Small intestine (tissue), 7 donors: Measurements from ENCODE around the gene RBBP8NL. TPM values are rescaled to one million over a fixed set of nuclear protein-coding genes. Genes with fewer than 3 reads are reported as not detected.

Source experiments
- DNase-seq, 2 donors: peaks; one replicate each; pipeline versions ENCODE4 v3.0.0 to v3.0.0-alpha.2; 2013
- FAIRE-seq: peaks from 2 replicates; lab custom pipeline; 2012; peaks lifted over from hg19 to GRCh38; lab: Jason Lieb, UNC
- H3K27ac ChIP-seq, 3 donors: one replicate each; pipeline ENCODE4 v1.5.1; 2013; ENCODE audit warnings: low read length in 2 of 3, mild to moderate bottlenecking in 2 of 3, control low read depth in 1 of 3, inconsistent platforms in 1 of 3, low read depth in 1 of 3, moderate library complexity in 1 of 3
- H3K27me3 ChIP-seq, 3 donors: one replicate each; pipeline ENCODE4 v1.6.1; 2013; ENCODE audit warnings: low read length in 3 of 3, inconsistent platforms in 1 of 3; ENCODE audit not compliant: control insufficient read depth in 3 of 3, insufficient read depth in 3 of 3
- H3K36me3 ChIP-seq, 3 donors: one replicate each; pipeline ENCODE4 v1.6.1; 2013; ENCODE audit warnings: low read length in 3 of 3, inconsistent platforms in 1 of 3, low read depth in 1 of 3, mild to moderate bottlenecking in 1 of 3, moderate library complexity in 1 of 3; ENCODE audit not compliant: control insufficient read depth in 3 of 3, insufficient read depth in 2 of 3
- H3K4me1 ChIP-seq, 3 donors: one replicate each; pipeline ENCODE4 v1.6.1; 2013; ENCODE audit warnings: low read length in 2 of 3, inconsistent platforms in 1 of 3, low read depth in 1 of 3, mild to moderate bottlenecking in 1 of 3, moderate library complexity in 1 of 3; ENCODE audit not compliant: control insufficient read depth in 3 of 3, insufficient read depth in 2 of 3
- H3K4me3 ChIP-seq, 3 donors: one replicate each; pipeline ENCODE4 v1.5.1; 2013; ENCODE audit warnings: low read length in 3 of 3, control low read depth in 1 of 3, inconsistent platforms in 1 of 3, low read depth in 1 of 3, mild to moderate bottlenecking in 1 of 3, moderate library complexity in 1 of 3
- H3K9me3 ChIP-seq, 2 donors: one replicate each; pipeline ENCODE4 v1.6.1; 2013; ENCODE audit warnings: low read depth in 1 of 2, low read length in 1 of 2; ENCODE audit not compliant: control insufficient read depth in 2 of 2, insufficient read depth in 1 of 2
- WGBS, 3 donors: extraction: QIAGEN DNeasy Blood & Tissue Kit; methylation state at CpG; one replicate each; pipeline ENCODE4 v1.1.7; 2013; 5-methylcytosine and 5-hydroxymethylcytosine counted together
- polyA plus RNA-seq, 4 donors: library from polyadenylated mRNA; stranded (reverse) in 3 of 4; unstranded in 1 of 4; fragments of 200-250 nt in 3 of 4; fragments of 120-200 nt in 1 of 4; gene quantifications; one replicate each; pipeline versions ENCODE4 v1.2.1 to v1.2.3, GENCODE V29; 2013
- donor health status: healthy with polysubstance abuse.
- donor health status: control.
- donor health status: control.
- donor health status: Bipolar disorder and iron deficiency.
- donor health status: healthy.

Gene RBBP8NL
- polyA plus RNA-seq, 4 donors, result 8.0 to 28.0 (median 13.5) TPM

GRCh38 chr20:62445553-62446340, 18.4 kb upstream of the RBBP8NL start:
- Histone ChIP-seq H3K4me3 (no peak overlapping the region), H3K27ac (no peak overlapping the region), H3K4me1 (peaks cover 0 to 36% (median 6%) of the 10 kb centered on the region in 3 donors), H3K9me3 (peaks cover 0 to 4% of the 10 kb centered on the region in 2 donors), H3K36me3 (no peaks in the 10 kb centered on the region), H3K27me3 (no peaks in the 10 kb centered on the region)
- DNase-seq (no peak), FAIRE-seq (no peak)
- WGBS, 3 donors, result 53 to 77% (median 65%) methylated on average over 26 to 36 of the region's 36 CpGs

DNA sequence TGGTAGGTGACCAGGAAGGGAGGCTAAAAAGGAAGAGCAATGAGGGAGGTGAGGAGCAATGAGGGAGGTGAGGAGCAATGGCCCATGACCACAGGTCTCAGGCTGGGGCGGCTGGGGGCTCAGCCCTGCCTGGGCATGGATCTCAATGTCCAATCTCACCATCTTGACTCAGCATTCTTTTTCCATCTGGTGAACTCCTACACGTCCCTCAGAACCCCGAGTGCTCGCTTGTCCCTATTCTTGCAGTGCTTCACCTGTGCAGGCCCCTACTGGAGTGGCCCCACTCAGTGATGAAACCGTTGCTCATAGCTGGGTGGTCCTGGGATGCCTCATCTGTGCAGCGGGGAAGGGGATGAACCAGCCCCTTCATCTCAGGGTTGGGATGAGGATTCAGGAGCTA, 16.9 kb upstream of the RBBP8NL start:
- DNase-seq, result no peak
- H3K4me3 ChIP-seq, result no peak overlapping the region
- H3K27me3 ChIP-seq, result no peaks in the 10 kb centered on the region
- H3K27ac ChIP-seq, result no peak overlapping the region
- no peak for FAIRE-seq
- H3K9me3 ChIP-seq, result peaks cover 0 to 4% of the 10 kb centered on the region in 2 donors
- H3K4me1 ChIP-seq, result peaks cover 0 to 27% (median under 1%) of the 10 kb centered on the region in 3 donors
- 85 to 95% (median 93%) methylated on average over 6 of the region's 6 CpGs for WGBS, 3 donors
- no peaks in the 10 kb centered on the region for H3K36me3 ChIP-seq

DNA sequence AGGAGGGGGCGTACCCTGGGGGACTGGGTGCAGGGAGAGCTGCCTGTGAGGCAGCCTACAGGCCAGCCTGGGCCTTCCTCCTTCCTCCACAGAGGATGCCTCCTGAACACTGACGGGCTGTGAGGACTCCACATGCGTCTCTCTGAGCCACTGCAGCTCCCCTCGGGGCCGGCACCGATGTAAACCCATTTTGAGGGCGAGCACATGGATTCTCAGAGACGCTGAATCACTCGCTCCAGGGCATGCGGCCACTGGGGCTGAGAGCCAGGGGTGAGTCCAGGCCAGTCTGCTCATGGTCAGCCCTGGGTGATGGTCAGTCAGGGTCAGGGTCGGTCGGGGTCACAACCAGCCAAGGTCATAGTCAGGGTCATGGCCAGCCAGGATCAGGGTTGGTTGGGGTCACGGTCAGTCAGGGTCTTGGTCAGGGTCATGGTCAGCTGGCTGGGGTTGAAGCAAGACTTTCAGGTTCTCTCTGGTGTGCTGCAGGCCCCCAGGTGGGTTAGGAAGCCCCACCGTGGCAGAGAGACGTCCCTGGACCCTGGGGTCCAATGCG, 14.7 kb upstream of the RBBP8NL start:
- H3K4me3 ChIP-seq, result no peak overlapping the region
- no peaks in the 10 kb centered on the region for H3K27me3 ChIP-seq
- peaks cover 0 to 1% of the 10 kb centered on the region in 2 donors for H3K9me3 ChIP-seq
- no peaks in the 10 kb centered on the region for H3K36me3 ChIP-seq
- H3K4me1 ChIP-seq, result peaks cover 0 to 12% (median 0%) of the 10 kb centered on the region in 3 donors
- 82 to 85% (median 83%) methylated on average over 15 to 16 of the region's 16 CpGs for WGBS, 3 donors
- DNase-seq, result no peak
- no peak for FAIRE-seq
- H3K27ac ChIP-seq, result no peak overlapping the region

- H3K27ac ChIP-seq, result no peak overlapping the region
Observed at GRCh38 chr20:62439218-62439617, 11.9 kb upstream of the RBBP8NL start.

DNA sequence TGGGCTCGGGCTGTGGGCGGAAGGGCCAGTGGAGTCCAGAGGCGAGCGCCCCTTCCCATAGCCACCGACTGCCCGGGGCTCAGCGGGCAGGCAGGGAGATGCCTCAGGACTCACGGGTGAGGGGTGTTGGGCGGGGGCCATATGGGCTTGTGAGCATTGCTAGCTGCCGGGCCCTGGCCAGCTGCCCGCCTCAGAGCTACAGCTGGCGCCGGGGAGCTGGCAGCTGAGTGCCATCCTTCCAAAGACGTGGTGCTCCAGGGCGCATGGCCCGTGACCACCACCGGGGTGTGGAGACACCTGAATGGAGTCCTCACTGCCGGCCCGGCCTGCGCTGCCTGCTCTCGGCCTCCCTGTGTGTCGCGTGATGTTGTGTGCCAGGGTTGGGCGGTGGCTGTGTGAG, 10.6 kb upstream of the RBBP8NL start:
- H3K4me1 ChIP-seq, result peaks cover 0 to 11% (median 0%) of the 10 kb centered on the region in 3 donors
- peaks cover 0 to 9% of the 10 kb centered on the region in 2 donors for H3K9me3 ChIP-seq
- no peaks in the 10 kb centered on the region for H3K36me3 ChIP-seq
- DNase-seq, result no peak
- WGBS, 3 donors, result 74 to 86% (median 81%) methylated on average over 21 to 24 of the region's 24 CpGs
- no peak overlapping the region for H3K27ac ChIP-seq
- no peaks in the 10 kb centered on the region for H3K27me3 ChIP-seq
- no peak for FAIRE-seq
- H3K4me3 ChIP-seq, result no peak overlapping the region

More at GRCh38 chr20:62439218-62439617, 11.9 kb upstream of the RBBP8NL start:
- FAIRE-seq (no peak), DNase-seq (no peak)
- H3K27me3 ChIP-seq, result no peaks in the 10 kb centered on the region
- no peaks in the 10 kb centered on the region for H3K36me3 ChIP-seq
- peaks cover 0 to 3% (median 0%) of the 10 kb centered on the region in 3 donors for H3K4me1 ChIP-seq
- peaks cover 0 to 9% of the 10 kb centered on the region in 2 donors for H3K9me3 ChIP-seq
- H3K4me3 ChIP-seq, result no peak overlapping the region
- WGBS, 3 donors, result 62 to 67% (median 67%) methylated on average over 5 of the region's 5 CpGs

DNA sequence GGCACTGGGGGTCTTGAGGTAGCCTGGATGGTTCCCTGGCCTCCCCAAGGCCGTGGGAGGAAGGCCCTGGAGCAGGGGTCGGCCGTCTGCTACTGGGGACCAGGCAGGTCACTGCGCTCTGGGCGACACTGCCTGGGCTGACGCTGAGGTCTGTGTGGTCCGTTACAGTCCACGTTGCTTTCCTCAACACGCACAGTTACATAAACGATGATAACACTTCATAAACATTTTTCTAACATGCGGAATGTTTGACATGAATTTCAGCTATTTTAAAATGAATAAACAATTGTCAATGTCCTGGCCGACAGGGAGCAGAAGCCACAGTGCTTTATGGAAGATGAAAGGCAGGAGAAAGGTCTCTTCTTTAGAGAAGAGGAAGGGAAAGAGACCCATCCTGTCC, 10.2 kb upstream of the RBBP8NL start:
- H3K27ac ChIP-seq, result no peak overlapping the region
- H3K27me3 ChIP-seq, result no peaks in the 10 kb centered on the region
- no peak for FAIRE-seq
- peaks cover 0 to 15% (median 0%) of the 10 kb centered on the region in 3 donors for H3K4me1 ChIP-seq
- no peaks in the 10 kb centered on the region for H3K36me3 ChIP-seq
- DNase-seq, result no peak
- 69 to 86% (median 86%) methylated on average over 12 of the region's 12 CpGs for WGBS, 3 donors
- no peak overlapping the region for H3K4me3 ChIP-seq
- peaks cover 0 to 9% of the 10 kb centered on the region in 2 donors for H3K9me3 ChIP-seq

DNA sequence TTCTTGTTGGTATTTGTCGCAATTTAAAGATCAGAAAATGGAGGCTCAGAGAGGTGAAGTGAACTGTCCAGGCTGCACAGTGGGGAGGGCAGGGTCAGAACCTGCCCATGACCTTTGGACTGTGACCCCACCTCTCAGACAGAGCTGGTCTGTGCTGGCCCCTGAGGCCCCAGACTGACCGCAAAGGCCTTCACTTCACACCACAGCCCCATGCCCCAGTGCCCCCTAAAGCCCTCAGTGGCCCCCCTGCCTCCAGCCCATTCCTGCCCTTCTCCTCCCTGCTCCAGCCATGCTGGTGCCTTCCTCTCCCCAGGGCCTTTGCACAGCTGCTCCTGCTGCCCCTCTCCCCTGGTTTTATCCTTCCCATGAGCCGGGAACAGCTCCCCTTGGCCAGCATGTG, 9.4 kb upstream of the RBBP8NL start:
- Histone ChIP-seq H3K4me1 (peaks cover 0 to 23% (median 0%) of the 10 kb centered on the region in 3 donors), H3K36me3 (no peaks in the 10 kb centered on the region), H3K4me3 (no peak overlapping the region), H3K27me3 (no peaks in the 10 kb centered on the region), H3K9me3 (peaks cover 0 to 9% of the 10 kb centered on the region in 2 donors), H3K27ac (no peak overlapping the region)
- no peak for FAIRE-seq
- DNase-seq, result no peak
- WGBS, 3 donors, result 89 to 95% (median 90%) methylated on average over 3 of the region's 3 CpGs

DNA sequence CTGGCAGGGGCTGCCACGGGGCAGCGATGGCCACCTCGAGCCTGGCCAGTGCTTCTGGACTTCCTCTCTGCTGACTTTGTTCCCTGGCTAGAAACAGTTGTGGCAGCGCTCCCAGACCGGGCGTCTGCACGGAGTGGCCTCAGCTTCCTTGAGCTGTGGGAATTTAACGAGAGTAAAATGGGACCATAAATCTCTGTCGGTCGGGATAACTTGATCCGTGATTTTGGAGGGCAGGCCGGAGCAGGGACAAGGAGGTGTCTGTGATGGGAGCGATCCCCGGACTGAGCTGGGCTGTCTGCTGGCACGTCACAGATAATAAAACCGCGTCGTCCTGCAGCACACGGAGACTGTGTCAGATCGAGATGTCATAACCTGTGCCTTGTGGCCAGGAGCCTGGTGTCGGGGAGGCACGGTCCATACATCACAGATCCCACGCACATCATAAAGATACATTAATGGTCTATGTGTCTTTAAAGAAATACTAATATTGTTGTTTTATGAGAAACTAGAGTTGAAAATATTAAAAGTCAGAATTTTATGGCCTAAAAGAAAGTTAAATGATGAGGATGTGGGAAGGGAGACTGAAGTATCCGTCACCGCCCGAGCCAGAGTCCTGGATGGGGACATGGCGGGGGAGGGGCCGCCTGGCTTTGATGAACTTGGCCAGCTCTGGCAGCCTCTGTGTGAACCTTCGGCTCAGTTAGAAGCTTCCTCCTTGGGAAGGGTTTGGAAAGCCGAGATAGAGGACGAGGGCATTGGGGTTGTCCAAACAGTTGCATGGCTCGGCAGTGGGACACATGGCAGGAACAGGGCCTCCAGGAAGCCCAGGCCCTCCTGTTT, 6.5 kb upstream of the RBBP8NL start:
- Histone ChIP-seq H3K36me3 (no peaks in the 10 kb centered on the region), H3K27me3 (no peaks in the 10 kb centered on the region), H3K9me3 (peaks cover 0 to 9% of the 10 kb centered on the region in 2 donors), H3K4me1 (peaks cover 0 to 43% (median 3%) of the 10 kb centered on the region in 3 donors), H3K4me3 (no peak overlapping the region), H3K27ac (no peak overlapping the region)
- peak; percentile 45 to 48 for DNase-seq
- 9 to 30% (median 28%) methylated on average over 32 of the region's 32 CpGs for WGBS, 3 donors
- no peak for FAIRE-seq
